HG02981 (cell line): ENCODE data around the gene VCP.

Experiments used
- ATAC-seq: cut with Tn5 transposase; IDR thresholded peaks from one replicate; pipeline ENCODE4 v1.9.1; 2021; ENCODE audit warnings: mild to moderate bottlenecking, moderate library complexity; ENCODE audit not compliant: unreplicated experiment

The VCP gene

GRCh38 chr9:35067056-35067455 lies 5.4 kb downstream of the VCP start:
- no peak for ATAC-seq

- no peak for ATAC-seq
Observed at GRCh38 chr9:35060548-35061207, 11.7 kb downstream of the VCP start.

DNA sequence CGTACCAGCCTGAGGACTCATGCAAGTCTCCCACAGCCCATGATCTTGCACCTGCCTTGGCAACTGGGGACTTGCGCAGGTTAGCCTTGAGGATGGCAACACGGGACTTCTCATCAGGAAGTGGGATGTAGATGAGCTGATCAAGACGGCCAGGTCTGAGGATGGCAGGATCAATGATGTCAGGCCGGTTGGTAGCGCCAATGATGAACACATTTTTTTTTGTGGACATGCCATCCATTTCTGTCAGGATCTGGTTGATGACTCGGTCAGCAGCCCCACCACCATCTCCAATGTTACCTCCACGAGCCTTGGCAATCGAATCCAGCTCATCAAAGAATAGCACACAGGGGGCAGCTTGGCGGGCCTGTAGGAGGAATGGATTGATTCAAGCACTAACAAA lies 13.0 kb downstream of the VCP start:
- no peak for ATAC-seq

GRCh38 chr9:35057271-35057620 lies 15.2 kb downstream of the VCP start:
- no peak for ATAC-seq

DNA sequence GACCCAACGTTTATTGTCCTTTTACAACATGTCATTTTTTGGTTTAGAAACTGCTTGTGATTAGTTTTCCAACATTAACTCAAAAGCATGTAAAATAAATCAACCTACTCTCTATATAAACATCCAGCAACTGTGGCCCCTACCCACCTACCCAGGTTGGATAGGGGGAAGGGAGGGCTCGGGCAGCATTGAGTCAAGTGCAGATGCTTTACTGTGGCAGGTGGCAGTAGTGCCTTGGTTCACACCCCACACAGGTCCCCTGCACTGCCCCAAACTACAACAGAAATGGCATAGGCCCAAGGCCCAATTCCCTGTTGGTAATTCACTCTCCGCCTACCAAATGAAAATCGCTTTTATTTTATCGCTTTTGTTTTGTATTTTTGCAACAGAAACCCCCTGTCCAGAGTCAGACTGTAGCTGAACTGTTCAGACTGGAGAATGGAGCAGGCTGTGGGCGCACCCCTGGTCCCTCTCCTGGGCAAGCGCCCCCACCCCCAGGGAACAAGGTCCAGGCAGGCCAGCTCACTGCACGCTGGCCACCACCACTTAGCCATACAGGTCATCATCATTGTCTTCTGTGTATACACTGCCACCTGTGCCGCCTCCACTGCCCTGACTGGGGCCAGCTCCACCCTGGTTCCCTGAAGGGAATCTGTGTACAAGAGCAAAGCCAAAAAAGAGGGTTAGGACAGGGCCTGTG lies 15.7 kb downstream of the VCP start:
- no peak for ATAC-seq

- ATAC-seq = no peak
Observed at GRCh38 chr9:35054871-35055644, 17.4 kb downstream of the VCP start.

GRCh38 chr9:35054185-35054835 lies 18.1 kb downstream of the VCP start:
- ATAC-seq = no peak

- no peak for ATAC-seq
Observed at GRCh38 chr9:35051069-35051967, 21.1 kb downstream of the VCP start.

- no peak for ATAC-seq
Observed at GRCh38 chr9:35048511-35048910, 23.9 kb downstream of the VCP start.

DNA sequence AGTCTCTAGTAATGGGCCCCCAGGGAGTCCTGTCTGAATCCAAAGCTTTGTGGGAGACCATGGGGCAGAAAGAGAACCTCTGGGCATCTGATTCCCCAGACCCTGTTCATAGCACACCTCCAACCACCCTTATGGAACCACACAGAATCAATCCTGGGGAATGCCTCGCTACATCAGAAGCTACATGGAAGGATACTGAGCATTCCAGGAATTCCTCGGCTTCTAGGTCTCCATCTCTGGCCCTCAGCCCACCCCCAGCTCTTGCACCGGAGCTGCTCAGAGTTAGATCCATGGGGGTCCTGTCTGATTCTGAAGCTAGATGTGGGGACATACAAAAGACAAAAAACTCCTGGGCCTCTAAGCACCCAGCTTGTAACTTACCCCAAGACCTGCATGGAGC lies 28.4 kb downstream of the VCP start:
- no peak for ATAC-seq

DNA sequence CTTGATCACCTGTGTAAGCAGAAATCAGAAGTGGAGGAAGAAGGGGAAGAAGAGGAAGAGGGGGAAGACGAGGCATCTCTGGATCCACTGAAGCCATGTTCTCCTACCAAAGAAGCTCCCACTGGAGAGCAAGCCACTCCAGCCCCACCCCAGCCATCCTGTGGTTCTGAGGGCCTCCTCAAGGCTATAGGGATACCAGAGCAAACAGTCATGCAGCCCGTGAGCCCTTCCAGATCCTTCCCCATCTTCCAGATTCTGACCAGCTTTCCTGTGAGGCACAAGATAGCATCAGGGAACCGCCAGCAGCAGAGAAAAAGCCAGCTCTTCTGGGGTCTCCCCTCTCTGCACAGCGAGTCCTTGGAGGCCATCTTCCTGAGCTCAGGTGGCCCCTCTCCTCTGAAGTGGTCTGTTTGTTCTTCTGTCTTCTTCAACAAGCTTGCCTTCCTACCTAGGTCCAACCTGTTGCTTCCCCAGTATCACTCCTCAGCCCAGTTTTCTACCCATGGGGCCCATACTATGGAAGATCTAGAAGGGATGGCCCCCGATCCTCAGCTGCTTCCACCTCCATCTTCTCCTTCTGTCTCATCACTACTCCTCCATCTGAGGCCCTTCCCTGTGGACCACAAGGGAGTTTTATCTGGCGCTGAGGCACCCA lies 29.4 kb downstream of the VCP start:
- no peak for ATAC-seq

GRCh38 chr9:35042081-35042604 lies 30.3 kb downstream of the VCP start:
- ATAC-seq = no peak

GRCh38 chr9:35035851-35036701 lies 36.3 kb downstream of the VCP start:
- no peak for ATAC-seq

GRCh38 chr9:35033101-35033500 lies 39.3 kb downstream of the VCP start:
- no peak for ATAC-seq

DNA sequence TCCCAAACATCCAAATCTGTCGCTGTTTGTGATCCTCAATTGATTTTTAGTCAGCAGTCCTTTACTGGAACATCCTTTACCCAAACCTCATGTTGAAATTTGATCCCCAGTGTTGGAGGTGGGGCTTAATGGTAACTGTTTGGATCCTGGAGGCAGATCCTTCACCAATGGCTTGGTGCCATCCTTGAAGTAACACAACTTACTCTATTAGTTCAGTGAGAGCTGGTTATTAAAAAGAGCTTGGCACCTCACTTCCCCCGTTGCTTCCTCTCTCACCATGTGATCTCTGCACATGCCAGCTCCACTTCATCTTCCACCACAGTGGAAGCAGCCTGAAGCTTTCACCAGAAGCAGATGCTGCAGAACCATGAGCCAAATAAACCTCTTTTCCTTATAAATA lies 42.6 kb downstream of the VCP start:
- ATAC-seq = no peak

DNA sequence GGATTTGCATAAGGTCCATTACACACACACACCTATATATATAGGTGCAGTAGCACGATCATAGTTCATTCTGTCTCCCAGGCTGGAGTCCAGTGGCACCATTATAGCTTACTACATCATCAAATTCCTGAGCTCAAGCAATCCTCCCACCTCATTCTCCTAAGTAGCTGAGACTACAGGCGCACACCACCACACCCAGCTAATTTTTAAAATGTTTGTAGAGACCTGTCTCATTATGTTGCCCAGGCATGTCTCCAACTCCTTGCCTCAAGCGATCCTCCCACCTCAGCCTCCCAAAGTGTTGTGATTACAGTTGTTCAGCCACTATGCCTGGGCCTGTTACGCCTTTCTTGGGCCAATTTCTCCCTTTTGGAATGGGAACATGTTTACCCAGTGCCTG lies 43.2 kb downstream of the VCP start:
- ATAC-seq = no peak

DNA sequence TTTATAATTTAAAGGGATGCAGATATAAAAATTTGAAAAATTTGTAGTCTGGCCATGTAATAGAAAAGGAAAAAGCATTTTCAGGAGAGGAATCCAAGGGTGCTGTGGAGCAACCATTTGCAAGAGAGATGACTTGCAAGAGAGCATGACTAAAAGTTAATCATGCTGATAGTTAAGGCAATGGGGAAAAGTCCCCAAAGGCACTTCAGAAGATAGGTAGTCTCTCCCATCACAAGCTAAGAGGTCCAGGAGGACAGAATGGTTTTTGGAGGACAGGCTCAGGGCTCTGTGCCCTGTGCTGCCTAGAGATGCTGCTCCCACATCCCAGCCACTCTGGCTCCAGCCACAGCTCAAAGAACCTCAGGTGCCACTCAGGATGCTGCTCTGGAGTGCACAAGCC lies 44.1 kb downstream of the VCP start:
- no peak for ATAC-seq

GRCh38 chr9:35027860-35028259 lies 44.6 kb downstream of the VCP start:
- ATAC-seq = no peak

GRCh38 chr9:35027374-35027773 lies 45.1 kb downstream of the VCP start:
- ATAC-seq = no peak
